GM12873 (cell line): ENCODE results near the gene LARP1.
A peak's percentile ranks its signal among the peaks of the same experiment; 100 is the strongest.

Experiments used
- CTCF ChIP-seq: IDR thresholded peaks from 2 replicates; pipeline ENCODE4 v1.5.1; 2012; ENCODE audit warnings: low read depth, mild to moderate bottlenecking, moderate library complexity, low read length, control low read depth; ENCODE audit not compliant: insufficient read depth; ENCODE audit errors: missing control alignments

Gene LARP1

GRCh38 chr5:154751854-154752253, 3.3 kb upstream of the LARP1 start:
- TF ChIP-seq CTCF, result no peak

GRCh38 chr5:154753792-154754191, 1.4 kb upstream of the LARP1 start:
- no peak for TF ChIP-seq CTCF

GRCh38 chr5:154754460-154755360, 467 bp upstream of the LARP1 start:
- TF ChIP-seq CTCF, result peak; percentile 53

GRCh38 chr5:154756009-154756867, 1.1 kb downstream of the LARP1 start:
- TF ChIP-seq CTCF, result no peak

GRCh38 chr5:154756868-154757813, 2.0 kb downstream of the LARP1 start:
- no peak for TF ChIP-seq CTCF

GRCh38 chr5:154757814-154758406, 2.7 kb downstream of the LARP1 start:
- no peak for TF ChIP-seq CTCF
